Urinary bladder (tissue), 4 donors: ENCODE results near the gene WWC1. TPM values are rescaled to one million over a fixed set of nuclear protein-coding genes. Genes with fewer than 3 reads are reported as not detected.
"Not testable (repeated sequence)": the region's sequence is repeated elsewhere in the genome, so short reads cannot be mapped to it uniquely, and the experiment has no call there.

ENCODE experiments used
- DNase-seq: peaks from one replicate; pipeline ENCODE4 v3.0.0-alpha.2; 2015; ENCODE audit errors: extremely low spot score
- H3K27ac ChIP-seq: one replicate; pipeline ENCODE4 v1.5.1; 2013; ENCODE audit warnings: low read depth, mild to moderate bottlenecking, moderate library complexity
- H3K36me3 ChIP-seq: one replicate; pipeline ENCODE4 v1.6.1; 2013; ENCODE audit warnings: mild to moderate bottlenecking, moderate library complexity; ENCODE audit not compliant: insufficient read depth
- H3K4me1 ChIP-seq: one replicate; pipeline ENCODE4 v1.6.1; 2013; ENCODE audit warnings: mild to moderate bottlenecking, moderate library complexity; ENCODE audit not compliant: insufficient read depth
- H3K4me3 ChIP-seq: one replicate; pipeline ENCODE4 v1.5.1; 2013; ENCODE audit warnings: low read depth, low read length
- WGBS: extraction: QIAGEN DNeasy Blood & Tissue Kit; methylation state at CpG from one replicate; pipeline ENCODE4 v1.1.7; 2013; 5-methylcytosine and 5-hydroxymethylcytosine counted together
- polyA plus RNA-seq: library from polyadenylated mRNA; stranded (reverse); fragments of 200-250 nt; gene quantifications from one replicate; pipeline ENCODE4 v1.2.3, GENCODE V29; 2013
- total RNA-seq: library from RNA; depleted of rRNA; stranded (reverse); fragments of >200 nt; gene quantifications from one replicate; pipeline ENCODE4 v1.2.3, GENCODE V29; 2014
- donor health status: healthy with polysubstance abuse.
- donor health status: healthy.

Gene WWC1
- total and polyA plus RNA-seq, 2 donors: 2.1 to 7.1 TPM

DNA sequence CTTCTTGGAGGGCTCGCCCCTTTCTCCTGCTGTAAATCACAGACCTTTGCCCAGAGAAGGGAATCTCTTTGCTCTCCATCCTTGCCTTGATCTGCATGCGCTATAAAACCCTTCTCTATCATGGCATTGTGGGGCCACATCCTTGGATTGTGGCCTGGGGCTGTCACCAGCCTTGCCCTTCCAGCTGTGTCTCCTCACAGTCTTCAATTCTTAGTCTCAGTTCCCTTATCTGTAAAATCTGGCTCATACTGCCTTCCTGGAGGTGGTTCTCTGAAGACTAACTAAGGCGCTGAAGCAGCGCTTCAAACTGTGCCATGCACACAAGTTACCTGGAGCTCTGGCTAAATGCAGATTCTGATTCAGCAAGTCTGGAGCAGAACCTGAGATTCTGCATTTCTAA is 141.5 kb downstream of the WWC1 start:
- 70% methylated on average over 4 of the region's 4 CpGs for WGBS
- H3K4me3 ChIP-seq: no peak overlapping the region

DNA sequence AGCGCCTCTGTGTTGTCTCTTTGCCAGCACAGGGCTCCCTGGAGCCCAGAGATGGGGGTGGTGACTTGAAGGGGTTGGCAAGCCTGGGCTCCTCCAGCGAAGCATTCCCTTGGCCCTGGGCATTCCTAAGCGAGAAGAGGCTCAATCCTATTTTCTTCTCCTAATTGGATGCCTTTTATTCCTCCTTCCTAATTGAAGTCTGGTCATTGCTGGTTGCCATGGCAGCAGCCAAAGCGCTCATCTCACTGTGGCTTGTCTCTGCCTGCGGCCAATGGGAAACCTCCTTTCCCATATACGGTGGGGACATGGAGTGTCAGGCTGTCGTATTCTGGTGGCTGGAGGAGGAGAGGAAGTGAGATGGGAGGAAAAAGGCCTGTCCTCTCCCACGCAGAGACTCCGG is 142.6 kb downstream of the WWC1 start:
- Histone ChIP-seq H3K4me3 (no peak overlapping the region), H3K36me3 (no peaks in the 10 kb centered on the region)
- 59% methylated on average over 9 of the region's 9 CpGs for WGBS

More for the DNA sequence above, 141.5 kb downstream of the WWC1 start:
- DNase-seq: no peak
- Histone ChIP-seq H3K36me3 (no peaks in the 10 kb centered on the region), H3K27ac (no peak overlapping the region), H3K4me1 (no peaks in the 10 kb centered on the region)

DNA sequence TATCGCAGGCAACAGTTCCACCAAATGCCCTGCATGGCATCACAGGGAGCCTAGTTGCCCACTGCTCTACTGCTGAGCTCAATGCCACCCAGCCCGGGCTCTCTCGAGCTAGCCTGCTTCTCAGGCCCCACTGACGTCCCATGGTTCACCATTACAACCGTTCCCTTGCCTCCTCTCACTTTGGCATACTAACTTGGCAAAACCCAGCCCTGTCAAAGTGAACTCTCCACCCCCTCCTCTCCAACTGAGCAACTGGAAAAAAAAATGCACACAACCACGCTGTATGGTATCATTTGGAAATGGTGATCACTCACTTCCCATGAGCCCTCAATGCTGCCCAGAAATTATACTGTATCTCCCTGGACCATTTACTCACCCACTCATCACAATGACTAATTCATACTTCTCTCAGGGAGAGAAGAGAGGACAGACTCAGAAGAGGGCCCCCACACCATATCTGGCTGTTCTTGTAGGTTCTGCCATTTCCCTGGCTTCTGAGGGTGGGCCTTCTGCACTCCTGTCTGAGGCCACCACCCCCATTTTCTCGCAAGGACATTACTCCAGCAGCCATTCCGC is 143.4 kb downstream of the WWC1 start:
- WGBS: 73% methylated on average over 8 of the region's 8 CpGs
- H3K36me3 ChIP-seq: no peaks in the 10 kb centered on the region
- no peak overlapping the region for H3K4me3 ChIP-seq
- H3K4me1 ChIP-seq: no peaks in the 10 kb centered on the region
- no peak for DNase-seq
- no peak overlapping the region for H3K27ac ChIP-seq

More for the DNA sequence above, 142.6 kb downstream of the WWC1 start:
- no peak overlapping the region for H3K27ac ChIP-seq
- DNase-seq: no peak
- H3K4me1 ChIP-seq: no peaks in the 10 kb centered on the region

GRCh38 chr5:168435340-168435739 is 143.9 kb downstream of the WWC1 start:
- WGBS: 96% methylated on average over 4 of the region's 4 CpGs
- not testable (repeated sequence) for H3K4me1 ChIP-seq, H3K4me3 ChIP-seq, H3K36me3 ChIP-seq, DNase-seq, H3K27ac ChIP-seq

DNA sequence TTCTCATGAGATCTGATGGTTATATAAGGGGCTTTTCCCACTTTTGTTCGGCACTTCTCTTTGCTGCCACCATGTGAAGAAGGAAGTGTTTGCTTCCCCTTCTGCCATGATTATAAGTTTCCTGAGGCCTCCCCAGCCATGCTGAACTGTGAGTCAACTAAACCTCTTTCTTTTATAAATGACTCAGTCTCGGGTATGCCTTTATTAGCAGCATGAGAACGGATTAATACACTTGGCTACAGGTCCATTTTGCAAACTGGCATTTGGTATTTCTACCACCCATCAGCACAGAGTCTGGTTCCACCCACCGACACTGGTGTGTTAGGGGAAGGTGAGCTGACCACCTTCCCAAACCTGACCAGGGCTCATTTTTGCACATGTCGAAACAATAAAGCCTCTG is 146.9 kb downstream of the WWC1 start:
- no peak overlapping the region for H3K4me3 ChIP-seq
- 80% methylated on average over 5 of the region's 5 CpGs for WGBS
- no peaks in the 10 kb centered on the region for H3K4me1 ChIP-seq
- no peak overlapping the region for H3K27ac ChIP-seq
- no peaks in the 10 kb centered on the region for H3K36me3 ChIP-seq
- no peak for DNase-seq

DNA sequence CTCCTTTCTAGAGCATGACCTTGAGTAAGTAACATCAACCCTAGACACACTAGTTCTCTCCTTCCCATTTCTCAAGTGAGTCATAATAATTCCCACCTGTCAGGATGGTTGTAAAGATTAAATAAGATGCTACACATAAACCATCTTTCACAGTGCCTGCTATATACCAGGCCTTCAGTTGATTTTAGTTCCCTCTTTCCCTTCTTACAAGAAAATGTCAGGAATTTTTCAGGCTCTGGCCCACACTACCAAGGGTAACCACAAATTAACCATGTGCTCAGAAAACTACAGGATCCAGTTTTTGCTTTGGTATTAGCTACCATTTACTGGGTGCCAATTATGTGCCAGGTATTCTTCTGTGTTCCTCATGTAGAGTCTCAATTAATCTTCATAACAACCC is 152.1 kb downstream of the WWC1 start:
- DNase-seq: no peak
- no peak overlapping the region for H3K27ac ChIP-seq
- H3K4me3 ChIP-seq: no peak overlapping the region

GRCh38 chr5:168443950-168444700 is 152.7 kb downstream of the WWC1 start:
- Histone ChIP-seq H3K27ac (no peak overlapping the region), H3K36me3 (no peaks in the 10 kb centered on the region), H3K4me1 (no peaks in the 10 kb centered on the region), H3K4me3 (no peak overlapping the region)
- WGBS: 78% methylated on average over 4 of the region's 4 CpGs
- DNase-seq: no peak

More for the DNA sequence above, 152.1 kb downstream of the WWC1 start:
- no peaks in the 10 kb centered on the region for H3K36me3 ChIP-seq
- no peaks in the 10 kb centered on the region for H3K4me1 ChIP-seq

DNA sequence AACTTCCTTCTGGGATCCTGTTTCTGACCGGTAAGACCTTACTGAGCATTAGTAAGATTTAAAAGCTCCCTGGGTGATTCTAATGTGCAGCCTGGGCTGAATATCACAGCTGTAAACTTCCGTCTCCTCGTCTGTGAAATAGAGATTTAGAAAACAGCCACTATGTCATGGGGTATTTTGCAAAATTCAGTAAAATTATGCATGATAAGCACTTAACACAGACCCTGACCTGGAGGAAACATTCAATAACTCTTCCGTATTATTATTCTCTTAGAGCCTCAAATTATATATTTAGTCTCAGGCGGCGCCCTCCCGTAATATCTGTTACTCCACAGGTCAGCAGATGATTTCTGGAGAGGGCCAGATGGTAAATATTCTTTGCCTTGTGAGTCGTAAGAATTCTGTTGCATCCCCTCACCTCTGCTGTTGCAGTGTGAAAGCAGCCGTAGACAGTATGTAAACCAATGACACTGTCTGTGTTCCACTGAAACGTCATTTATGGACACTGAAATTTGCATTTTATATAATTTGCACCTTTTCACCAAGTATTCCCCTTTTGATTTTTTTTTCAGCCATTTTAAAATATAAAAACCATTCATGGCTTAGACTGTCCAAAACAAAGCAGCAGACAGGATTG is 155.7 kb downstream of the WWC1 start:
- H3K4me3 ChIP-seq: no peak overlapping the region
- no peaks in the 10 kb centered on the region for H3K4me1 ChIP-seq
- no peak for DNase-seq
- WGBS: 75% methylated on average over 10 of the region's 10 CpGs
- no peak overlapping the region for H3K27ac ChIP-seq
- H3K36me3 ChIP-seq: no peaks in the 10 kb centered on the region

- H3K27ac ChIP-seq: no peak overlapping the region
- H3K4me1 ChIP-seq: no peaks in the 10 kb centered on the region
- DNase-seq: no peak
- WGBS: 71% methylated on average over 4 of the region's 4 CpGs
- no peak overlapping the region for H3K4me3 ChIP-seq
- H3K36me3 ChIP-seq: no peaks in the 10 kb centered on the region
Measured at GRCh38 chr5:168447808-168448207, 156.4 kb downstream of the WWC1 start.

- Histone ChIP-seq H3K27ac (no peak overlapping the region), H3K4me3 (no peak overlapping the region), H3K4me1 (no peaks in the 10 kb centered on the region), H3K36me3 (no peaks in the 10 kb centered on the region)
- 90% methylated on average over 2 of the region's 2 CpGs for WGBS
- no peak for DNase-seq
Measured at GRCh38 chr5:168449166-168449565, 157.7 kb downstream of the WWC1 start.

DNA sequence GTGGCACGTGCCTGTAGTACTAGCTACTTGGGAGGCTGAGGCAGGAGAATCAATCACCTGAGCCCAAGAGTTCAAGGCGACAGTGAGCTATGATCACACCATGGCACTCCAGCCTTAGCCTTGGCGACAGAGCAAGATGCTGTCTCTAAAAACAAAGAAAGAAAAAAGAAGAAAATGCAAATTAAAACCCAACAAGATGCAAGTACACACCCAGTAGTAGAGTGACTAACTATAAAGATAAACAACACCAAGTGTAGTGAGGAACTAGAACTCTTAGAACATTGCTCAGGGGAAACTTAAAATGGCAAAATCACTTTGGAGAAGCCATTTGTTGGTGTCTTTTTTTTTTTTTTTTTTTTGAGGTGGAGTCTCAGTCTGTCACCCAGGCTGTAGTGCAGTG is 160.1 kb downstream of the WWC1 start:
- no peak for DNase-seq
- no peak overlapping the region for H3K27ac ChIP-seq
- H3K4me3 ChIP-seq: no peak overlapping the region
- no peaks in the 10 kb centered on the region for H3K4me1 ChIP-seq
- WGBS: 96% methylated on average over 3 of the region's 3 CpGs
- H3K36me3 ChIP-seq: no peaks in the 10 kb centered on the region

- no peak for DNase-seq
- Histone ChIP-seq H3K36me3 (no peaks in the 10 kb centered on the region), H3K27ac (no peak overlapping the region), H3K4me1 (no peaks in the 10 kb centered on the region), H3K4me3 (no peak overlapping the region)
- WGBS: 92% methylated on average over 12 of the region's 12 CpGs
Measured at GRCh38 chr5:168455201-168455600, 163.8 kb downstream of the WWC1 start.

DNA sequence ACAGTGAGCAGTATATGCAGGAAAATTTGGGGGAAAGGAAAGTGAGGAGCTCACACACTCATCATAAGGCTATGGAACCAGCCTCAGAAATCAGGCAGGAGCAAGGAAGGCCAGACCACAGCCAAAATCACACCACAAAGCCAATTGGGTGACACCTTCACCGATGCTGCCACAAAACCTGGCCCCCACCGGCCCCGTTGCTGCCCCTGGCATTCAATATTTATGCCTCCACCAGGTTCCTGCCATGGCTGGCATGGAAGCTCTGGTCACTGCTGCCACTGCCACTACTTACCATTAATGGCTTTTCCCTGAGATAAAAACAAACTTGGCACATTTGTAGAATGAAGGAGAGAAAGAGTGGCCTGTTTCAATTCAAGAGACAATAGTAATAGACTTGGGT is 166.1 kb downstream of the WWC1 start:
- 94% methylated on average over 3 of the region's 3 CpGs for WGBS
- no peaks in the 10 kb centered on the region for H3K4me1 ChIP-seq
- no peak for DNase-seq

DNA sequence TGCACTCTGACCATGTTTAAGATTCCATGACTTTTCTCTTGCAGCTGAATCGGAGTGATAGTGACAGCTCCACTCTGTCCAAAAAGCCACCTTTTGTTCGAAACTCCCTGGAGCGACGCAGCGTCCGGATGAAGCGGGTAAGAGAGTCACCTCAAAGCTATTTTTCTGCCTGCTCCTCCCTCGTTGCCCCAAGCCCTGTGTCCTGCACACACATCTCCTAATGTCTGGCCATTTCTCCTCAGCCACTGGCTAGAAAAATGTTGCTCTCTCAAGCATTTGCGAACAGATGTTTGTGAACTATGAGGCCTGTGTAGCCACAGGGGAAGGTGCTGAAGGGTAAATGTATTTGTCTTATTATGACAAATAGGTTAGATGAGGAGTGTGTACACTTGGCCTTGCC is 169.2 kb downstream of the WWC1 start:
- no peaks in the 10 kb centered on the region for H3K4me1 ChIP-seq
- no peaks in the 10 kb centered on the region for H3K36me3 ChIP-seq
- no peak overlapping the region for H3K27ac ChIP-seq
- WGBS: 91% methylated on average over 9 of the region's 9 CpGs
- no peak overlapping the region for H3K4me3 ChIP-seq
- no peak for DNase-seq

More for the DNA sequence above, 166.1 kb downstream of the WWC1 start:
- Histone ChIP-seq H3K36me3 (no peaks in the 10 kb centered on the region), H3K4me3 (no peak overlapping the region), H3K27ac (no peak overlapping the region)
